HG02885 (cell line): ENCODE measurements around the gene VSTM1.

Source experiments
- ATAC-seq: cut with Tn5 transposase; IDR thresholded peaks from one replicate; pipeline ENCODE4 v1.9.1; 2021; ENCODE audit warnings: mild to moderate bottlenecking; ENCODE audit not compliant: unreplicated experiment, poor library complexity

VSTM1 gene

DNA sequence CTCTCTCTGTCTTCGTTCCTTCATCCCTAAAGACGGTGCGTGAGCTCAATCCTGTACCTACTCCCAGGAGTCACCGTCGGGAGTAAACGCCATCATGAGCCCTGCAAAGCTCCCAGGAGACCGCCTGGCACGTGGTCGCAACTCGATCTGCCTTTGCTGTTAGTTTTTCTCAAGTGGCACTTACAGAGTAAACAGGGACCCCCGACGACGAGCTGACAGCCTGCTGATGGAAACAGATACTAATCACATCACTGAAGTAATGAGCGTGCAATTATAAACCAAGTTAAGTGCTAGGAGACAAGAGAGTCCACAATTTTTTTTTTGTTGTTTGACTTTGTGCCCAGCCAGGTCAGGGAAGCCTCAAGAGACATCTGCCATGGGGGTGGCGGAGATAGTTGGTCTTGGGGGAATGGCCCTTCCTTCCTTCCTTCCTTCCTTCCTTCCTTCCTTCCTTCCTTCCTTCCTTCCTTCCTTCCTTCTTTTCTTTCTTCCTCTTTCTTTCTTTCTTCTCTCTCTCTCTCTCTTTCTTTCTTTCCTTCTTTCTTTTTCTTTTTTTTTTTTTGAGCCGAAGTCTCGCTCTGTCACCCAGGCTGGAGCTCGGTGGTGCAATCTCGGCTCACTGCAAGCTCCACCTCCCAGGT lies 48.7 kb downstream of the VSTM1 start:
- no peak for ATAC-seq

DNA sequence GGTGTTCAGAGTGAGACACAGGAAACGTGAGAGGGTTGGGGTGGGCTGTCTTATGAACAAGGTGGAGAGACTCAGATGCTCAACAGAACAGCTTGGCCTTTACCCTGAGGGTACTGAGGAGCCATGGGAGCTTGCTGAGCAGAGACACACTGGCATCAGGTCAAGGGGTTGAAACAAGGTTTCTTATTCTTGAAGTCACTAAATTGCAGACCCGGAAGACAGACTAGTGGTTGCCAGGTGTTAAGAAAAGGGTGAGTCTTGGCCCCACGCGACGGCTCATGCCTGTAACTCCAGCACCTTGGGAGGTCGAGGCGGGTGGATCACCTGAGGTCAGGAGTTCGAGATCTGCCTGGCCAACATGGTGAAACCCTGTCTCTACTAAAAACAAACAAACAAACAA lies 49.8 kb downstream of the VSTM1 start:
- ATAC-seq, result no peak

DNA sequence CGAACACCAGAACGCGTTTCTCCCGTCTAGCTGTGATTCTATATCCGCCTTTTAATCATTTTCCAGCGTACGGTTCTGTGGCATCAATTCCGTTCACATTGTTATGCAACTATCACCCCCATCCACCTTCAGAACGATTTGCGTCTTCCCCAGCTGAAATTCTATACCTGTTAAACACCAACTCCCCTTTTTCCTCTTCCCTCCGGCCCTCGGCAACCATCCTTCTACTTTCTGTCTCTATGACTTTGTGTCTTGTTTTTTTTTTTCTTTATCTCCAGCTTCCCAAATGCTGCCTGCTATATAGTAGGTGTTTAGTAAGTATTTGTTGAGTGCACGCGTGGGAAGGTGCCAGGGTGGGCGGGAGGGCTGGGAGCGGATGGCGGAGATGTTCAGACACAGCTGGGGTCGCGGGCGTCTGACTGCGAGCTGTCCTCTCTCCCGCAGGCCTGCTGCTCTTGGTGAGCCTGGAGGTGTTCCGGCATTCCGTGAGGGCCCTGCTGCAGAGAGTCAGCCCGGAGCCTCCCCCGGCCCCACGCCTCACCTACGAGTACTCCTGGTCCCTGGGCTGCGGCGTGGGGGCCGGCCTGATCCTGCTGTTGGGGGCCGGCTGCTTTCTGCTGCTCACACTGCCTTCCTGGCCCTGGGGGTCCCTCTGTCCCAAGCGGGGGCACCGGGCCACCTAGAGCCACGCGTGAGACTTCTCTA lies 52.0 kb downstream of the VSTM1 start:
- no peak for ATAC-seq

DNA sequence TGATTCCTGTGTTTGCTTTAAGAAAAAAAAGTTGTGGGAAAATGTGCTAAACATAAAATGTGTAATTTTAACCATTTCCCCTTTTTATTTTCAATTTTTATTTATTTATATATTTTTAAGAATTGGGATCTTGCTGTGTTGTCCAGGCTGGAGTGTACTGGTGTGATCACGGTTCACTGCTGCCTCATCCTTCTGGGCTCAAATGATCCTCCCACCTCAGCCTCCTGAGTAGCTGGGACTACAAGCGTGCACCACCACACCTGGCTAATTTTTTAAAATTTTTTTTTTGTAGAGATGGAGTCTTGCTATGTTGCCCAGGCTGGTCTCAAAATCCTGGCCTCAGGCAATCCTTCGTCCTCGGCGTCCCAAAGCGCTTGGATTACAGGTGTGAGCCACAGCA lies 53.2 kb downstream of the VSTM1 start:
- no peak for ATAC-seq

DNA sequence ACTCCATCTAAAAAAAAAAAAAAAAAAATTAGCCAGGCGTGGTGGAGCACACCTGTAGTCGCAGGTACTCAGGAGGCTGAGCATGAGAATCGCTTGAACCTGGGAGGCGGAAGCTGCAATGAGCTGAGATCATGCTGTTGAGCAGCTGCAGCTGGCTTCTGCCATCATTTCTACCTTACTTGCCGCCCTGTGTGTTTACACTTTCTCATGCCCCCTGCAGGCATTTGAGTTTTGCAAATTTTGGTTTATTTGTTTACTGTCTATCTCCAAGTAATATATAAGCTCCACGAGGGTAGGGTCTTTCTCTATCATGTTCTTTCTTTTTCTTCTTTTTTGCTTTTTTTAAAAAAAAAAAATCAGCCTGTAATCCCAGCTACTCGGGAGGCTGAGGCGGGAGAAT lies 54.3 kb downstream of the VSTM1 start:
- no peak for ATAC-seq

DNA sequence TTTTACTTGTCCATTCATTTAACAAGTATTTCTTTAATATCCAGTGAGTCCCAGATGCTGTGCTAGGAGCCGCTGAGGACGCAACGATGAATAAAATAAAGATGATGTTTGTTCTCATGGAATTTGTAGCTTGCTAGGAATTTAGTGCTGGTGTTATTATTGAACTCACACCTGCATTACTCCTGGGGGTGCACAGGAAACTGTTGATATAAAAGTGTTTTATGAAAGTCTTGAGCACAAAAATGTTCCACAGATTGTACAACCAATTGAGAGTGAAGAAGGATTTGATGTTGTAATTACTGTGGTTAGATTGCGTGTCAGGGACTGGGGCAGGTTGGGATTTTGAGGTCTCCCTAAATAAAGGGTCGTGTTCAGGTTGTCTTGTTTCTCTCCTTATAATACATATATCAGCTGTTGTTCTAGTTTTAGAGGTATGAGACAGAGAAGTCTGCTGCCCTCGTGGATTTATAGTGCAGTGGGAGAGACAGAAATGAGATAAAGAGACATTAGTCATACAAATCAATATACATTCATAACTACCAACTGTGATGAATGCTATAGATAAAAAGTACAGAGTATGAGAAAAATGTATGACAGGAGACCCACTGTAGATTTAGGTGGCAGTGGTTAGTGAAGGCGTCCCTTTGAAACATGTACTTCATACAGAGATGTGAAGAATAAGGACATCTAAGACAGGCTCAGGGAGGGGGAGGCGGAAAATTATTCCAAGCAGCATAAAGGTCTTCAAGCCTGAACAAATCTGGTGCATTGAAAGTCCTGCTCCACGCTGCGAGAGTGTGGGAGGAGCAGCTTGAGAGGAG lies 61.0 kb downstream of the VSTM1 start:
- no peak for ATAC-seq

DNA sequence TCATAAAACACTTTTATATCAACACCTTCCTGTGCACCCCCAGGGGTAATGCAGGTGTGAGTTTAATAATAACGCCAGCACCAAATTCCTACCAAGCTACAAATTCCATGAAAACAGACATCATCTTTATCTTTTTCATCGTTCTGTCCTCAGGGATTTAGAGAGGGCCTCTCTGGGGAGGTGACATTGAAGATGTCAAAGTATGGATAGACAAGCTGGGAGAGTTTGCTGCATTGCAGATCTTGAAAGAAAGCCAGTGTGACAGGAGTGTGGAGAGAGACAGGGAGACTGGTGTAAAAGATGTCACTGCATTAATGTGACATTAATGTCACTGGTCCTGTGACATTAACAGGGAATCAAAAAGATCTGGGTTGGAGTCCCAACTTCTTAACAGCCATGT lies 62.2 kb downstream of the VSTM1 start:
- no peak for ATAC-seq

DNA sequence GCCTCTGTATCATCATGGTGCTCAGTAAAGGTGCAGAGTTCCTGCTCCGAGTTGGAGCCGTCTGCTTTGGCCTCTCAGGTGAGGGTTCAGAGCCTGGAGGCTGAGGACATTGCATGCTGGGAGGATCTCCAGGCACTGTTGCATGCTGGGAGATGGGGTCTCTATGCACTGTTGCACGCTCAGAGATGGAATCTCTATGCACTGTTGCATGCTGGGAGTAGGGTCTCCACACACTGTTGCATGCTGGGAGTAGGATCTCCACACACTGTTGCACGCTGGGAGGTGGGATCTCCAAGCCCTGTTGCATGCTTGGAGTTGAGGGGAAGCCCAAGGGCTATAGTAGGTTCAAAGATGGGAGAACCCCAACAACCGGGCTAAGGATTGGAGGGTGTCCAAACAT lies 64.0 kb downstream of the VSTM1 start:
- no peak for ATAC-seq

DNA sequence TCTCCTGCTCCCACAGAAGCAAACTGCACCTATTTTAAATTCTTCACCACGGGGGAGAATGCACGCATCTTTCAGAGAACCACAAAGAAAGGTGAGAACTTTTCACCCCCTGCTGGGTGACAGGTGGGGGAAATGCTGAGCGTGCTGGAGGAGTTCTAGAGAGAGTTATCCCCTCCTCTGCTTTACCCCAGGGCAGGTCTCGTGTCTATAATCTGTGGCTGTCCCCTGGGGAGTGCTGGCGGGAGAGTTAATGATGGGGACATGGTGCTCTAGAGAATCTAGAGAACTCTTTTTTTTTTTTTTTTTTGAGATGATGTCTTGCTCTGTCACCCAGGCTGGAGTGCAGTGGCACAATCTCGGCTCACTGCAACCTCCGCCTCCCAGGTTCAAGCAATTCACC lies 65.5 kb downstream of the VSTM1 start:
- no peak for ATAC-seq

DNA sequence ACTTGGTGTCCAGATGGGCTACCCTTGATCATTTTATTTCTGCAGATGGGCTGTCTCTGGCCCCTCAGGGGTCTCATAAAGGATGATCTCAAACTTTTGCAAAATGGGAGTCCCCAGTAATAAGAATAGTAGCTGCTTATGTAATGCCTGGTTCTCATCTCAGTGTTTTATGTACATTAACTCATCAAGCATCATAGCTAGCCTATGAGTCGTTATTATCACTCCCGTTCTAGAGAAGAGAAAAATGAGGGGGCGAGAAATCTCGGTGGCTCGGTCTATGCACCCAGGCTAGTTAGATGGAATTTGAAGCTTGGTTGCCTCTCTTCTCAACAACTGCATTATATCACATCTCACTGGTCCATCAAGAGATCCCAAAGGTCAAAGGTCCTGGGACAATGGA lies 68.9 kb downstream of the VSTM1 start:
- ATAC-seq, result no peak

DNA sequence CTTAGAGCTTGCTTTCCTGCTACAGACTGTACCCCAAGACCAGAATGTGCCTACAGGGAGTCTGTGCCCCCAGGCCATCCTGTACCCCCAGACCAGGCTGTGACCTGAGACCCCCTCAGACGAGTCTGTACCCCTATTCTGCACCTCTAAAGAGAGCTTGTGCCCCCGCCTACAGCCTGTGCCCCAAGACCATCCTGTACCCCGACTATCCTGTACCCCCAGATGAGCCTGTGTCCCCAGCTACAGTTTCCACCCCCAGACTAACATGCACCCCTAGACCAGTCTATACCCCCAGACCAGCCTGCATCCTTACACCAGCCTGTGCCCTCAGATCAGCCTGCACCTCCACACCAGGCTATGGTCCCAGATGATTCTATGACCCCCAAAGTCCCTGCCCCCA lies 70.2 kb downstream of the VSTM1 start:
- no peak for ATAC-seq

DNA sequence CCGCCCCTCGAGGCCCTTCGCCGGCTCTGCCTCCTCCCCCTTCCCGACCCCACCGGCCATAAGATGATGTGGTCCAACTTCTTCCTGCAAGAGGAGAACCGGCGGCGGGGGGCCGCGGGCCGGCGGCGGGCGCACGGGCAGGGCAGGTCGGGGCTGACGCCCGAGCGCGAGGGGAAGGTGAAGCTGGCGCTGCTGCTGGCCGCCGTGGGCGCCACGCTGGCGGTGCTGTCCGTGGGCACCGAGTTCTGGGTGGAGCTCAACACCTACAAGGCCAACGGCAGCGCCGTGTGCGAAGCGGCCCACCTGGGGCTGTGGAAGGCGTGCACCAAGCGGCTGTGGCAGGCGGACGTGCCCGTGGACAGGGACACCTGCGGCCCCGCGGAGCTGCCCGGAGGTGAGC lies 70.9 kb downstream of the VSTM1 start:
- no peak for ATAC-seq

DNA sequence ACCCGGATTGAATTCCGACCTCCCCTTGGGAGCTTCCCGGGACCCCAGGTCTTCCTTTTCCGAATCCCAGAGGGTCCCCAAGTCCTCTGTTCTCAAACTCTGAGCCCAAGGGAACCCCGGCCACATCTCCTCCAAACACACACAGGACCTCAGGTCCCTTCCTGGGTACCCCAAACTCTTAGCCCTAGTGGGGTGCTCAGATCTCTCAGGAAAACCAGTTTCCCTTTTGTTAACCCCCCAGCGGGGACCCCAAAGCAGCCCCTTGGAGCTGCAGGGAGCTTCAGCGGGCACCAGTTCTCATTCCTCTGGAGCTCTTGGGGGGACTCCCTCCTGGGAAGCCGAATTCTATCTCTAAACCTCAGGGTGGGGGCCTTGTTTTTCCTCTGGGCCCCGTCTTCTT lies 71.5 kb downstream of the VSTM1 start:
- no peak for ATAC-seq

DNA sequence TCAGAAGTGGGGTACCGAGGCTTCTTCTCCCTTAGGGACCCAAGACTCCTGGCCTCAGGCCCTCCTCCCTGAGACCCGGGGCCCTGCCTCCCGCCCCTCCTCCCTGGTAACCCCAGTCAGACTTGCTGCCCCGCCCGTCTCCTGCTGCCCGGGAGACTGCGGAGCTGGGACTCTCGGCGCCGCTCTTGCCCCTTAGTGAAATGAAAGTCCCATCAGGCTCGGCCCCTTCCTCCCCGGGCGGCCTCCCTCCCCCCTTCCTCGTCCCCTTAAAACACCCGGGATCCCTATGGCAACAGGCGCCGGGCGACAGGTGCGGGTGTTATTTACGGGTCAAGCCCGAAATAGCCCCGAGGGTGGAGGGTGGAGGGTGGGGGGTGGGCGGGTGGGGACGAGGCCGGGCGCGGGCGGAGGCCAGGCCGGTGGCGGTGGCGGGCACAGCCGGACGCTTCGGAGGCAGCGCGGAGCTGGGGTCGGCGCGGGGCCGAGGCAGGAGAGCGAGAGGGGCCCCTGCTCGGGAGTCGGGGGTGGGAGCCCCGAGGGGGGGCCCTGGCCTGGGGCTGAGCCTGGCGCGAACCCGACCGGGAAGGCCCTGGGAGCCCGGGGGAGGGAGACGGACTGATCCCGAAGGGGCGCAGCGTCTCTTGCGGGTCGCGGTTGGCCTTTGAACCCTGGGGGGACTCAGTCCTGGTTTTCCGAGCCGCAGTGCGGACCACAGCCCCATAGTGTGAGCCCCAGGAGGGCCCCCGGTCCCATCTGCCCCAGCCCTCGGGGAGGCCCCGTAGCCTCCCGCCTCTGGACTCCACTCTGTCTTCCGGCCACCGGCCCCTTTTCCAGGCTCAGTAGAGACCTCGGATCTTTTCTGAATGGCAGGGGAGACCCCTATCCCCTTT lies 72.2 kb downstream of the VSTM1 start, which contains the start of gene CACNG6:
Gene CACNG6, plus strand, starts transcription at position 414 of the 890 bp plus-strand sequence. CDS start 1,241 bp downstream, outside the sequence.
- ATAC-seq, result no peak
